KMS-11 (cell line): Measurements from ENCODE around the gene UBE2G1.
"Not testable (repeated sequence)": the region's sequence is repeated elsewhere in the genome, so short reads cannot be mapped to it uniquely, and the experiment has no call there.

Experiments used
- H2AFZ ChIP-seq: fragments of 200-600 bp; sonication (generic); 2 replicates; pipeline ENCODE4 v1.6.1; 2016; ENCODE audit warnings: antibody characterized with exemption, mixed run types, low read depth
- H3K27ac ChIP-seq: fragments of 200-600 bp; sonication (generic); 2 replicates; pipeline ENCODE4 v1.6.1; 2016; ENCODE audit warnings: mild to moderate bottlenecking, mixed run types
- H3K27me3 ChIP-seq: fragments of 200-600 bp; sonication (generic); 2 replicates; pipeline ENCODE4 v1.6.1; 2017; ENCODE audit warnings: mild to moderate bottlenecking, low read depth, mixed run types, moderate library complexity; ENCODE audit not compliant: insufficient read depth
- H3K36me3 ChIP-seq: fragments of 200-600 bp; sonication (generic); 2 replicates; pipeline ENCODE4 v1.6.1; 2017; ENCODE audit warnings: mild to moderate bottlenecking, mixed run types; ENCODE audit not compliant: insufficient read depth
- H3K4me1 ChIP-seq: fragments of 200-600 bp; sonication (generic); 2 replicates; pipeline ENCODE4 v1.6.1; 2016; ENCODE audit warnings: mild to moderate bottlenecking, low read depth, mixed run types; ENCODE audit not compliant: poor library complexity, severe bottlenecking
- H3K4me2 ChIP-seq: fragments of 200-600 bp; sonication (generic); 2 replicates; pipeline ENCODE4 v1.7.0; 2016; ENCODE audit warnings: mild to moderate bottlenecking, mixed run types
- H3K4me3 ChIP-seq: fragments of 200-600 bp; sonication (generic); IDR thresholded peaks from 2 replicates; pipeline ENCODE4 v1.6.1; 2017; ENCODE audit warnings: low read depth, low read length, mixed read lengths; ENCODE audit not compliant: insufficient read depth
- H3K79me2 ChIP-seq: fragments of 200-600 bp; sonication (generic); 2 replicates; pipeline ENCODE4 v1.6.1; 2016; ENCODE audit warnings: low read depth, mixed run types; ENCODE audit not compliant: insufficient read depth
- H3K9ac ChIP-seq: fragments of 200-600 bp; sonication (generic); 2 replicates; pipeline ENCODE4 v1.6.1; 2016; ENCODE audit warnings: mild to moderate bottlenecking, mixed run types
- H4K20me1 ChIP-seq: fragments of 200-600 bp; sonication (generic); 2 replicates; pipeline ENCODE4 v1.6.1; 2016; ENCODE audit warnings: mild to moderate bottlenecking, mixed run types; ENCODE audit not compliant: insufficient read depth
- CTCF ChIP-seq: fragments of 200-600 bp; sonication (generic); conservative IDR thresholded peaks from 2 replicates; pipeline ENCODE4 v1.6.1; 2017; ENCODE audit warnings: low read depth, mild to moderate bottlenecking, antibody characterized with exemption, low read length, moderate library complexity, mixed read lengths

UBE2G1 gene

DNA sequence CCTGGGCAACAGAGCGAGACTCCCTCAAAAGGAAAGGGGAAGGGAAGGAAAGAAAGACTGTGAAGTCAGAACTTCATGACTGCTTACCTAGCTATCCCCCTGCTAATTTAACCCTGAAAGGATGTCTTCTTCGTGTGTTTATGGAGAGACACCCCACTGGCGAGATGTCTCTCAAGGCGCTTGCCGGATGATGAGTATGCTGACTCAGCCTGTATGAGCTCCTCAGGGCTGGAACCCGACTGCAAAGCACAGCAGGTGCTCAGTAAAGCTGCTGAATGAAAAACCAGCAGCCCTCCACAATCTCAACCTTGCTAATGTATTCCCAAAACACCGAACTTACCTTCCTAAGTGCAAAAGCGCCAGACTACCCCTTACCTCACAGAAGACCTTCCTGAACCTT is 105.0 kb downstream of the UBE2G1 start:
- TF ChIP-seq CTCF, result no peak
- Histone ChIP-seq H4K20me1 (no peaks in the 10 kb centered on the region), H3K4me3 (no peak overlapping the region), H3K4me2 (no peak overlapping the region), H3K9ac (no peak overlapping the region), H3K27ac (no peak overlapping the region), H3K36me3 (no peaks in the 10 kb centered on the region), H3K79me2 (peaks cover 60% of the 10 kb centered on the region), H3K27me3 (no peaks in the 10 kb centered on the region), H3K4me1 (peaks cover 10% of the 10 kb centered on the region), H2AFZ (no peak overlapping the region)

- no peak overlapping the region for H2AFZ ChIP-seq
- no peak overlapping the region for H3K9ac ChIP-seq
- H3K27me3 ChIP-seq, result no peaks in the 10 kb centered on the region
- peaks cover 76% of the 10 kb centered on the region for H3K79me2 ChIP-seq
- no peaks in the 10 kb centered on the region for H3K36me3 ChIP-seq
- TF ChIP-seq CTCF, result no peak
- no peak overlapping the region for H3K4me3 ChIP-seq
- H3K4me1 ChIP-seq, result peaks cover 6% of the 10 kb centered on the region
- H4K20me1 ChIP-seq, result no peaks in the 10 kb centered on the region
- no peak overlapping the region for H3K27ac ChIP-seq
- no peak overlapping the region for H3K4me2 ChIP-seq
These were observed 107.6 kb downstream of the UBE2G1 start for GRCh38 chr17:4258867-4259266.

GRCh38 chr17:4256952-4257351 is 109.5 kb downstream of the UBE2G1 start:
- no peaks in the 10 kb centered on the region for H4K20me1 ChIP-seq
- H3K9ac ChIP-seq, result no peak overlapping the region
- no peak for TF ChIP-seq CTCF
- H3K36me3 ChIP-seq, result no peaks in the 10 kb centered on the region
- H3K79me2 ChIP-seq, result peaks cover 77% of the 10 kb centered on the region
- no peaks in the 10 kb centered on the region for H3K27me3 ChIP-seq
- no peaks in the 10 kb centered on the region for H3K4me1 ChIP-seq
- H2AFZ ChIP-seq, result no peak overlapping the region
- no peak overlapping the region for H3K4me3 ChIP-seq
- H3K4me2 ChIP-seq, result no peak overlapping the region
- no peak overlapping the region for H3K27ac ChIP-seq

- H3K4me1 ChIP-seq, H3K27ac ChIP-seq, H3K9ac ChIP-seq, H2AFZ ChIP-seq, H3K27me3 ChIP-seq, H3K4me3 ChIP-seq, H3K36me3 ChIP-seq, H4K20me1 ChIP-seq, H3K4me2 ChIP-seq: not testable (repeated sequence)
- peaks cover 73% of the 10 kb centered on the region; the same call in 1 of the 2 replicates for H3K79me2 ChIP-seq
These were observed 111.2 kb downstream of the UBE2G1 start for GRCh38 chr17:4255271-4255670.

DNA sequence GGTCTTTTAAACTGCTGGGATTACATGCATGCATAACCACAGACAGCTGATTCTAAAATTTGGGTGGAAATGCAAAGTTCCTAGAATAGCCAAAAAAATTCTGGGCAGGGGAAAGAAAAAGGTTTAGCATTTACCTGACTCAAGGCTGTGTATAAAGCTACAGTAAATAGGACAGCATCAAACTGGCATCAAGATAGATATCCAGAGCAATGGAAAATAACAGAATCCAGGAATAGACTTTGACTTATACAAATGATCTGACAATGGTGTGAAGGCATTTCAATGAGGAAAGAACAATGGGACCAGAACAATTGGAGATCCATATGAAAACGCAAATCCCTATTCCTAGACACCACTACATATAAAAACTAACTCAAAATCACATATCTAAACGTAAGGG is 115.6 kb downstream of the UBE2G1 start:
- Histone ChIP-seq H3K27me3 (no peaks in the 10 kb centered on the region), H3K36me3 (no peaks in the 10 kb centered on the region), H3K79me2 (peaks cover 63% of the 10 kb centered on the region), H3K9ac (no peak overlapping the region), H3K4me2 (no peak overlapping the region), H3K4me1 (peaks cover 25% of the 10 kb centered on the region), H2AFZ (no peak overlapping the region), H3K27ac (no peak overlapping the region), H3K4me3 (no peak overlapping the region), H4K20me1 (no peaks in the 10 kb centered on the region)
- TF ChIP-seq CTCF, result no peak
